GM21786 (cell line): ENCODE results near the gene CLK3.
"Not testable (repeated sequence)": the region's sequence is repeated elsewhere in the genome, so short reads cannot be mapped to it uniquely, and the experiment has no call there.

Source experiments
- ATAC-seq: cut with Tn5 transposase; IDR thresholded peaks from one replicate; pipeline ENCODE4 v1.9.1; 2021; ENCODE audit not compliant: unreplicated experiment

The CLK3 gene

DNA sequence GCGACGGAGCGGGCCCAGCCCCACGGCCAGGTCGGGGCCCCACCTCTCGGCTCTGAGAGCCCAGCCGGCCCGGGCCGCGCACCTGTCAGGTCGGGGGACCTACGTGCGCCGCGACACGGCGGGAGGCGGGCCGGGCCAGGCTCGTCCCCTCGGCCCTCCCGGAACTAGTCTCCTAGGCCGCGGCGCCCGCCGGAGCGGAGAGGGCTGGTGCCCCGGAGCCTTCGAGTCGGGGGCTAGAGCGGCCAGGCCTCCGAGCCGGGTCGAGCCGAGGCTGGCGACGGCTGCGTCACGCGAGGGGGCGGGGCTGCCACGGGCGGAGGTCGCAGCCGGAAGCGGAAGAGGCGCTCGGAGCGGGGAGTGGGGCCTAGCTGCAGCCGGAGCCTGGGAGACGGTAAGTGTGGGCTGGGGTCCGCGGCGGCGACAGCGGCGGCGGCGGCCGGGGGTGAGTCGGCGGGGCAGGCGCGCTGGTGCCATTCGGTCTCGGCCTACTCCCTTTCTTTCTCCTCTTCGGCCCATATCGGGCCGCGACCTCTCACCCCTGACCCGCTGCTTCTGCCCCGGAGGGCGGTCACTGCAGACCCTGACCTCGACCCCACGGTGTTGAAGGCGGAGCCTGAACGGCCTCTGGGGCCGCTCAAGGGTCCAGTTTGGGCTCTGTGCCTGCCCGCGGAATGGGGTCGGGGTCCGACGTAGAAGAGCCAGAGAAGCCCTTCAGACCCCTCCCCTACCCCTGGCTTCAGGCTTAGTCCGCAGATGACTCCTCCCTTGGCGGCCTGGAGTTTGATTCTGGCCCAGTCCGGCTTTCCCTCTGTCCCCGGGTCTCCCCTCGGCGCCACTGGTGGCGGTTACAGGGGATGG lies at the start of gene CLK3:
TSS of gene CLK3 (plus strand) at position 329 of the 858 bp plus-strand sequence. CDS start 3,361 bp downstream, outside the sequence.
- ATAC-seq, result peak; percentile 62

- ATAC-seq, result no peak
Measured at GRCh38 chr15:74568594-74568993, 47.0 kb upstream of the CLK3 start.

DNA sequence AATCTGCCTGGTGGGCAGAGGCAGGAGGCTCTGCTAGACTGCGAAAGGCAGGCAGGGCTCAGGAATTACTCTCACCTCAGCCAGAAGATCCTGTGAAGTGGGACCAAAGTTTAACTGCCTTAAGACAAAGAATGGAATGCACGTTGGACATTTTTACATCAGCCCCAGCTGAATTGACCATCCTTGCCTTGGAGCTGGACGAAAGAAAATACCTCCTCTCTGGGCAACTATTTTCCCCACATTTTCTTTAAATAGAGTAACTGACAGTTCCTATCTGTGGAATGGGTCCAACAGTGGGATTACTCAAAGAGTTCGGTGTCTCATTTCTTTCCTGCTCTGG lies 45.9 kb upstream of the CLK3 start:
- no peak for ATAC-seq

DNA sequence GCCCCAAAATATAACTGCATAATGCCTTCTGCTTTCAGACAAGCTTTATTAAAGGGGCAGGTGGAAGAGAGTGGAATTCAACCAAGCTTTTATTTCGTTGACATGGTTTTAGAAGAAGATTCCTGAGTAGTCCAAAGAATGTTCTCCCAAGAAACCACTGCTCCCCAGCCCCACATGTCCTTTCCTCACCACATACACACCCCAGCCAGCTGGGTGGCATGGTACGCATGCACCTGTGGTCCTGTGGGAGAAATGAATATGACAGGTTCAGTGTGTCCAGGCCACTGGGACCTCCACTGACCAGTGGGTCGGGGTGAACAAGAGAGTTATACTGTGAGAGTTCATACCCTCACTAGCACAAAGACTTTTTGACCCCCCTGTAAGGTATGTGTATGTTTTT lies 44.4 kb upstream of the CLK3 start:
- ATAC-seq, result no peak

DNA sequence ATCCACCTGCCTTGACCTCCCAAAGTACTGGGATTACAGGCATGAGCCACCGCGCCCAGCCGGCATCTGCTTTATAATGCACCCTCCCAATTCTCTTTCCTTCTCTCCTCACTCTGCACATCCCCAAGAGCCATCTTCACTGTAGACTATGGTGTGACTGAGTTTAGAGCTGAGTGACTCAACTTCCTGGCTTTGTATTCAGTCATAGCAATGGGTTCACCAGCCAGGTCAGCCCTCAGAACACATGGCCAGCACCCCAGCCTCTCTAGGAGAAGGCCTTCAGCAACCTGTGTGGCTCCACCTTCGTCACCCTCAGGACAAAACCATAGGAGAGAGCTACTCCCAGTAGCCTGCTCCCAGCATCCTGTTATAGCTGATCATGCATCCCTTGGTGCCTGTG lies 41.6 kb upstream of the CLK3 start:
- ATAC-seq, result no peak

DNA sequence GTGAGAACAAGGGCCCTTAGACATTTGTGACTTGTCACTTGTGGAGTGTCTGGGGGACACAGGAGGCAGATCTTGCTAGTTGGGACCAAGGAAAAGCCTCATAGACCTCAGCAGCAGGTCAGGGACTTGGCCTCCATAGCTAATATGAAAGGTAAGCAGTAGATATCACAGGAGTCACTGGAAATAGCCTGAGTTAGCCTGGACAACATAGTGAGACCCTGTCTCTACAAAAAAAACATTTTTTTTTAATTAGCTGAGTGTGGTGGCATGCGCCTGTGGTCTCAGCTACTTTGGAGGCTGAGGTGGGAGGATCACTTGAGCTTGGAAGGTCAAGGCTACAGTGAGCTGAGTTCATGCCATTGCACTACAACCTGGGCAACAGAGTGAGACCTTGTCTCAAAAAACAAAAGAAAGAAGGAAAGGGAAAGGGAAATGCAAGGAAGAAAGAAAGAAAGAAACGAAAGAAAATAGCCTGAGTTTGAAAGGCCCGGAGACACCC lies 37.1 kb upstream of the CLK3 start:
- no peak for ATAC-seq

- ATAC-seq, result no peak
Measured at GRCh38 chr15:74579001-74579400, 36.6 kb upstream of the CLK3 start.

- no peak for ATAC-seq
Measured at GRCh38 chr15:74580538-74581350, 34.9 kb upstream of the CLK3 start.

DNA sequence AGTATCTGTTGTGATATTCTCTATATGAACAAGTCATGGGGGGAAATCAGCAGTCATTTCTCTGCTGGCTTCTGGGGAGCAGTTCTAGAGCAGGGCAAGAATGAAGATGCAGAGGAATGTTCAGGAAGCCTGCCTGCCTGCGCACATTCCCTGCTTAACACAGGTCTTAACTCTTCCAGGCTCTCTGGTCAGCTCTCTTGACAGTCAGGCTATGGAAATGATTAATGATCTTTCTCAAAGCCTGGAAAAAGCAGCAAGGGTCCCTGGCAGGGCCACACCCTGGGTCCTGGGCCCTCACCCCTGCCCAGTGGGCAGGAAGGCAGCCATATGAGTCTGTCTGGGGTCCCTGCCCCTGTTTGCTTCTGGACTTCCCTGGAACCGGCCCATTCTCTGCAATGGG lies 31.4 kb upstream of the CLK3 start:
- ATAC-seq, result no peak

GRCh38 chr15:74584779-74585178 lies 30.9 kb upstream of the CLK3 start:
- ATAC-seq, result no peak

- ATAC-seq, result no peak
Measured at GRCh38 chr15:74585191-74585590, 30.4 kb upstream of the CLK3 start.

- no peak for ATAC-seq
Measured at GRCh38 chr15:74585857-74586256, 29.8 kb upstream of the CLK3 start.

- no peak for ATAC-seq
Measured at GRCh38 chr15:74589826-74590225, 25.8 kb upstream of the CLK3 start.

DNA sequence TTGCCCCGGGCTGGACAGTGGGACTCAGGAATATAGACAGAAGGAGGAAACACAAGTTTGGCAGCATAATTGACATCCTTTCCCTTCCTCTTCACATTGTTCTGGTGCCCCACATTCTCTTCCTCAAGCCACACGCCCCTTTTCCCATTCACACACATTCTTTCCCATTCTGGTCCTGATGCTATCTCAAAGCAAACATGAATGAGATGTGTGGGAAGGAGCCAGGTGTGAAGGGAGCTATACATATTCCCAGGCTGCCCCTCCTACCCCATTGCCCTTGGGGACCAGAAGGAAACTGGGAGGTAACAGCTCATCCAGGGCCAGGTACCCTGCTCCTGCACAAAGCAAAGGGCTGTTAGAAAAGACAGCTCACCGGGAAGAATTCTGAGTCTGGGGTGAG lies 23.4 kb upstream of the CLK3 start:
- no peak for ATAC-seq

GRCh38 chr15:74593122-74593521 lies 22.5 kb upstream of the CLK3 start:
- no peak for ATAC-seq

GRCh38 chr15:74594455-74594854 lies 21.2 kb upstream of the CLK3 start:
- ATAC-seq, result no peak

DNA sequence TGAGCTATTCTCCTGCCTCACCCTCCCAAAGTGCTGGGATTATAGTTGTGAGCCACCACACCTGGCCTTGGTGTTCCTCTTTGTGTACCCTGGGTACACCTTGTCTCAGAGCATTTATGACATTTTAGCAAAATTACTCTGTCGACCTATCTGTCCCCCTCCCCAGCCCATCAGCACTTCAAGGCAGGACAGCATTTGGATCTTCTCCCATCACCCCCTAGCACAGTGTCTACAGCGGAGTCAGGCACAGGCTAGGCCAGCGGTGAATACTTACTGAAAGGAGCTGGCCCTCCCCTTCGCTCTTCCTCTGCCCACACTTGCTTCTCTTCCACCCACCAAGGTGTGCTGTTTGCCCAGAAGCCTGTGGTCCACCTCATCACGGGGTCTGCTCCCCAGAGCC lies 20.4 kb upstream of the CLK3 start:
- ATAC-seq, result no peak

GRCh38 chr15:74596736-74597135 lies 18.9 kb upstream of the CLK3 start:
- ATAC-seq, result not testable (repeated sequence)

DNA sequence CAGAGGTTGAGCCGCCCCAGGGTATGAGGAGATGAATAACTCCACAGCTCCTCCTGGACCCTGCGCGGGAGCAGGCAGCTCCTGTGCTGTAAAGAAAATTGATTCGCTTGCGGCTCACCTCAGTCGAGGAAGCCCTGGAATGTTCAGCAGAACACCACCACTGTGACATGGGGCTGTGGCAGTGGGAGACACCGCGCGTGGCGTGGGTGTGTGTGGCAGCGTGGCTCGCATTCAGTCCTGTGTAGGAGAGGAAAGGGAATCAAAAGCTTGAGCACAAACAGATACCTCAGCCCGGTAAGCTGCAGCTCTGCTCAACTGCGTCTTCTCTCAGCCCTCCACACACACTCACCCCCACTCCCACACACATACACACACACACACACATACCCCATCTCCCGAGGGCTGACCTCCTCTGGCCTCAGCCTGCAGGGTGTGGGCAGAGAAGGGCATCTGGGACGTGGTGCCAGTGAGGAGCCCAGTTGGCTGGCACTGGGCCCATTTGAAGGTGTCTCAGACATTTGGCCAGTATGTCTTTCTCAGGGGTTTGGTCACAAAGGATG lies 18.4 kb upstream of the CLK3 start:
- ATAC-seq, result not testable (repeated sequence)

- peak; percentile 83 for ATAC-seq
Measured at GRCh38 chr15:74598126-74598842, 17.4 kb upstream of the CLK3 start.

DNA sequence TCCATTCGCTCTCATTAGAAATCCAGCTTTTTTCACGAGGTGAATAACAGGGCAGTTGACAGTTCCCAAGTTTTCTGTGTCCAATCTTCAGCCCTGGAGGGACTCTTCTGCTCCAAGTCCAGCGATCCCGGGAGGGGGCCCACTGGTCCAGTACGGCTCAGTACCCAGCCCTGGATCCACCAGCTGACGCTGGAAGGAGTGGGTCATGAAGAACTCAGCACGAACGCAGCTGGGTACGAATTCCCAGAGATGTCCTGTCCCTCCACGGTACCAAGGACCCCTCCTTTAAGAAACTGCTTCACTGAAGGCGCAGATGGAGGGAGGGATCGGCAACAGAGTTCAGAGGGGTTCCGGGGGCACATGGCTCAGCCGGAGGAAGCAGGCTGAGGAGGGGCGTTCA lies 16.5 kb upstream of the CLK3 start:
- no peak for ATAC-seq
